Adrenal gland (tissue), 12 donors: ENCODE results near the gene LTA. TPM values are rescaled to one million over a fixed set of nuclear protein-coding genes. Genes with fewer than 3 reads are reported as not detected.

Experiments
- DNase-seq, 7 donors: peaks; one replicate each; pipeline ENCODE4 v3.0.0-alpha.2; 2019 to 2020
- H3K27ac ChIP-seq, 5 donors: fragments of 200-600 bp; sonication (generic) in 4 of 5; 1 replicate in 3 of 5; 2 replicates in 2 of 5; pipeline versions ENCODE4 v1.5.1 to v1.8.0; 2016 to 2020; ENCODE audit warnings: mild to moderate bottlenecking in 1 of 5
- H3K27me3 ChIP-seq: fragments of 200-600 bp; 2 replicates; pipeline ENCODE4 v1.8.0; 2021
- H3K36me3 ChIP-seq, 2 donors: fragments of 200-600 bp; replicated peaks in 1 of 2; 1 replicate in 1 of 2; 2 replicates in 1 of 2; pipeline versions ENCODE4 v1.5.1 to v1.8.0; 2018 to 2022
- H3K4me1 ChIP-seq, 2 donors: fragments of 200-600 bp; replicated peaks in 1 of 2; 1 replicate in 1 of 2; 2 replicates in 1 of 2; pipeline versions ENCODE4 v1.5.1 to v1.8.0; 2018 to 2021
- H3K4me3 ChIP-seq, 4 donors: fragments of 200-600 bp; sonication (generic) in 3 of 4; one replicate each; pipeline ENCODE4 v1.5.1; 2016 to 2018
- H3K9me3 ChIP-seq, 3 donors: fragments of 200-600 bp; sonication (generic) in 1 of 3; replicated peaks in 1 of 3; 1 replicate in 2 of 3; 2 replicates in 1 of 3; pipeline versions ENCODE4 v1.5.1 to v1.8.0; 2016 to 2021
- POLR2A ChIP-seq, 2 donors: fragments of 450-650 bp; IDR thresholded peaks; one replicate each; pipeline ENCODE4 v1.6.1; 2017; ENCODE audit warnings: antibody characterized with exemption in 2 of 2, mild to moderate bottlenecking in 2 of 2, moderate library complexity in 1 of 2
- WGBS, 4 donors: extraction: QIAGEN DNeasy Blood & Tissue Kit in 2 of 4; methylation state at CpG; one replicate each; pipeline versions ENCODE4 v1.1.5 to v1.1.7; 2013 to 2017; 5-methylcytosine and 5-hydroxymethylcytosine counted together
- intact Hi-C, 2 donors: fragments of 100-400 bp; cut with DNase I; formaldehyde crosslinking; loops; one replicate each; pipeline versions ENCODE4 v1.14.1 to v1.15.0; 2022 to 2023
- polyA plus RNA-seq, 3 donors: library from polyadenylated mRNA; stranded (reverse); fragments of 200-250 nt in 2 of 3; fragments of 350-450 nt in 1 of 3; fragmentation: Illumina TruSeq in 1 of 3; extraction: RNeasy Lipid Tissue Mini Kit (QIAGEN cat#74804) in 1 of 3; gene quantifications; one replicate each; pipeline ENCODE4 v1.2.3, GENCODE V29; 2013 to 2014
- total RNA-seq, 9 donors: library from RNA; depleted of rRNA in 4 of 9; stranded (reverse); fragments of >200 nt in 4 of 9; fragments of 120-200 nt in 1 of 9; fragmentation: NEBNext Ultra II Directional in 1 of 9; extraction: Animal tissue kit (Norgen Biotek cat#: 25700) in 1 of 9; gene quantifications; one replicate each; pipeline versions ENCODE4 v1.1.0 to v1.2.4, GENCODE V29; 2013 to 2023
- TF ChIP-seq, protein P1 (sequence below), 6 experiments: fragments of 450-650 bp in 4 of 6; fragments of 200-600 bp in 2 of 6; sonication (generic) in 1 of 6; IDR thresholded peaks; 1 replicate in 5 of 6; 2 replicates in 1 of 6; pipeline versions ENCODE4 v1.5.1 to v1.8.0; 2016 to 2021; ENCODE audit warnings: antibody characterized with exemption in 6 of 6, mild to moderate bottlenecking in 2 of 6, moderate library complexity in 1 of 6
- donor health status: healthy with polysubstance abuse.
- donor health status: Bipolar disorder and iron deficiency.
- donor health status: DM: yes; HTN: yes; CAD: no.
- donor health status: DM: no; HTN: no; CAD: no.
- donor health status: DM: no; HTN: no; CAD: no.
- donor health status: DM: yes; HTN: yes; CAD: no.

Gene LTA
- total and polyA plus RNA-seq, 12 donors: 0.20 to 1.4 (median 0.95) TPM; not detected in 8

GRCh38 chr6:31614684-31615578 lies 42.8 kb downstream of the LTA start, which contains the start of gene AIF1:
Gene AIF1 (plus strand): TSS chr6:31615234. CDS start chr6:31615330, 96 bp downstream.
- Histone ChIP-seq H3K27ac (peak within 1 kb of the TSS in 2 of 5 donors; percentile 41 to 72), H3K27me3 (no peaks in the 10 kb centered on the region), H3K36me3 (no peaks in the 10 kb centered on the region), H3K4me1 (peaks cover 0 to 5% of the 10 kb centered on the region in 2 donors), H3K9me3 (no peaks in the 10 kb centered on the region), H3K4me3 (peak within 1 kb of the TSS in 1 of 4 donors; percentile 32)
- intact Hi-C loops: no loop called here
- no peak for TF ChIP-seq POLR2A (IDR thresholded peaks at IDR 0.05)
- TF ChIP-seq, protein P1, sequence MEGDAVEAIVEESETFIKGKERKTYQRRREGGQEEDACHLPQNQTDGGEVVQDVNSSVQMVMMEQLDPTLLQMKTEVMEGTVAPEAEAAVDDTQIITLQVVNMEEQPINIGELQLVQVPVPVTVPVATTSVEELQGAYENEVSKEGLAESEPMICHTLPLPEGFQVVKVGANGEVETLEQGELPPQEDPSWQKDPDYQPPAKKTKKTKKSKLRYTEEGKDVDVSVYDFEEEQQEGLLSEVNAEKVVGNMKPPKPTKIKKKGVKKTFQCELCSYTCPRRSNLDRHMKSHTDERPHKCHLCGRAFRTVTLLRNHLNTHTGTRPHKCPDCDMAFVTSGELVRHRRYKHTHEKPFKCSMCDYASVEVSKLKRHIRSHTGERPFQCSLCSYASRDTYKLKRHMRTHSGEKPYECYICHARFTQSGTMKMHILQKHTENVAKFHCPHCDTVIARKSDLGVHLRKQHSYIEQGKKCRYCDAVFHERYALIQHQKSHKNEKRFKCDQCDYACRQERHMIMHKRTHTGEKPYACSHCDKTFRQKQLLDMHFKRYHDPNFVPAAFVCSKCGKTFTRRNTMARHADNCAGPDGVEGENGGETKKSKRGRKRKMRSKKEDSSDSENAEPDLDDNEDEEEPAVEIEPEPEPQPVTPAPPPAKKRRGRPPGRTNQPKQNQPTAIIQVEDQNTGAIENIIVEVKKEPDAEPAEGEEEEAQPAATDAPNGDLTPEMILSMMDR (IDR thresholded peaks at IDR 0.05): no peak
- DNase-seq: no peak
- 53 to 75% (median 65%) methylated on average over 6 of the region's 6 CpGs for WGBS, 4 donors

- peak overlapping the region in 1 of 4 donors; percentile 32 for H3K4me3 ChIP-seq
Measured at GRCh38 chr6:31615748-31616147, 43.7 kb downstream of the LTA start.

DNA sequence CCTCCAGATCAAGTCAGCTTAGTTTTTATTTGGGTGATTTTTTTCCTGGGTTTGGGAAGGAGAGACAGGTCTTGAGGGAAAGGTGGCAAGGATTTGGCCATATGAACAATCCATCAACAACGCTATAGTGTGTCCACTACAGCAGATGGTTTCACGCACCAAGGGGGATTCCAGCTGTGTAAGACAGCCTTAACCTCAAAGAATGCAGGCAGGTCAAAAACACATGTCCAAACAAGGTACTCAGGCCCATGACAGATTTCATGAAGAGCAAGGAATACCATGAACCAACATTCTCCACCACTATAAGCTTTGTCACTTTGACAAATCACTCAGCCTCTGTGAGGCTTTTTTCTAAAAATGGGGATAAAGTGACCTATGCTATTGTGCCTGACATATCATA lies 44.9 kb downstream of the LTA start:
- H3K27ac ChIP-seq: no peak overlapping the region
- intact Hi-C loops: no loop called here

More at GRCh38 chr6:31615748-31616147, 43.7 kb downstream of the LTA start:
- Histone ChIP-seq H3K36me3 (no peaks in the 10 kb centered on the region), H3K4me1 (peaks cover 0 to 5% of the 10 kb centered on the region in 2 donors), H3K27me3 (no peaks in the 10 kb centered on the region), H3K27ac (peak overlapping the region in 2 of 5 donors; percentile 41 to 72), H3K9me3 (no peaks in the 10 kb centered on the region)
- 55 to 68% (median 60%) methylated on average over 6 to 7 of the region's 7 CpGs for WGBS, 4 donors
- no peak for TF ChIP-seq POLR2A (IDR thresholded peaks at IDR 0.05)
- TF ChIP-seq, protein P1 (IDR thresholded peaks at IDR 0.05): no peak
- intact Hi-C loops: no loop called here
- DNase-seq: no peak

More for the DNA sequence above, 44.9 kb downstream of the LTA start:
- no peaks in the 10 kb centered on the region for H3K9me3 ChIP-seq
- peaks cover 7 to 13% of the 10 kb centered on the region in 2 donors for H3K4me1 ChIP-seq
- TF ChIP-seq, protein P1 (IDR thresholded peaks at IDR 0.05): no peak
- TF ChIP-seq POLR2A (IDR thresholded peaks at IDR 0.05): no peak
- 85 to 97% (median 90%) methylated on average over 2 of the region's 2 CpGs for WGBS, 4 donors
- no peaks in the 10 kb centered on the region for H3K36me3 ChIP-seq
- no peak overlapping the region for H3K4me3 ChIP-seq
- no peaks in the 10 kb centered on the region for H3K27me3 ChIP-seq
- DNase-seq: no peak
